ENCODE results near the gene KLC1. TPM values are rescaled to one million over a fixed set of nuclear protein-coding genes. Genes with fewer than 3 reads are reported as not detected.
A peak's percentile ranks its signal among the peaks of the same experiment; 100 is the strongest.

KLC1 gene
- total and polyA plus RNA-seq, 2 of the 8 experiments (the other 6 are each of a cell fraction or from before 2014, with no cell fraction given): 84.6 to 134 TPM

GRCh38 chr14:103712633-103713247 lies 83.7 kb downstream of the KLC1 start:
- H2BK120ac ChIP-seq (replicated peaks; ENCODE audit: low read depth, low read length): no peak overlapping the region
- no peak overlapping the region for H2BK12ac ChIP-seq (ENCODE audit: low read depth, low read length)
- no peaks in the 10 kb centered on the region for H3K27me3 ChIP-seq (replicated peaks in 1 of 4; ENCODE audit: control insufficient read depth in 3 of 4, extremely low read depth in 1 of 4, insufficient read depth in 3 of 4, low read length in 3 of 4)
- no peak overlapping the region for H4K5ac ChIP-seq (ENCODE audit: insufficient read length, low read depth, low read length)
- peaks cover 9 to 26% (median 15%) of the 10 kb centered on the region in 4 experiments; a peak in 5 of 8 replicates for H3K36me3 ChIP-seq (ENCODE audit: control insufficient read depth in 2 of 4, insufficient read depth in 4 of 4, low read length in 3 of 4)
- H2AFZ ChIP-seq (ENCODE audit: low read length): no peak overlapping the region
- H3K27ac ChIP-seq (ENCODE audit: low read depth, low read length): no peak overlapping the region
- H3K23me2 ChIP-seq (ENCODE audit: low read depth, low read length): peaks cover 4% of the 10 kb centered on the region; the same call in 1 of the 2 replicates
- FAIRE-seq (no peak), DNase-seq (ENCODE audit: low read depth in 1 of 2, low spot score in 2 of 2) (no peak)
- no peak overlapping the region for H3K18ac ChIP-seq (ENCODE audit: extremely low read depth, low read length)
- ChIA-PET POLR2A (ENCODE audit: partially characterized antibody) (interaction anchor here (0.9 to 1.9 kb wide), 7 partner anchors 8 to 32 kb away, joined by 3 to 8 read pairs (median 3); no protein-coding TSS in a partner anchor), CTCF (ENCODE audit: partially characterized antibody) (interaction anchor here (0.6 to 1.9 kb wide), 5 partner anchors 13 to 197 kb away, joined by 3 to 8 read pairs (median 4); no protein-coding TSS in a partner anchor)
- H3K4ac ChIP-seq (replicated peaks; ENCODE audit: insufficient read length, low read depth, low read length): no peak overlapping the region
- TF ChIP-seq RFX5 (IDR thresholded peaks at IDR 0.05; ENCODE audit: borderline replicate concordance, low read depth, low read length) (no peak), E2F6 (IDR thresholded peaks at IDR 0.05) (peak; percentile 45; the same call in 1 of the 2 replicates), PHF8 (conservative IDR thresholded peaks at IDR 0.05; ENCODE audit: low read depth, low read length) (no peak)
- peaks cover 0 to 30% of the 10 kb centered on the region in 2 experiments; a peak in 3 of 4 replicates for H3K79me2 ChIP-seq (ENCODE audit: control insufficient read depth in 1 of 2, insufficient read depth in 2 of 2, low read length in 2 of 2)
- H4K91ac ChIP-seq (replicated peaks; ENCODE audit: insufficient read length, low read length): no peak overlapping the region
- H3K23ac ChIP-seq (ENCODE audit: insufficient read length): no peak overlapping the region
- peaks cover 0 to 17% (median 8%) of the 10 kb centered on the region in 4 experiments; a peak in 6 of 7 replicates for H3K4me1 ChIP-seq (replicated peaks in 1 of 4; ENCODE audit: control insufficient read depth in 3 of 4, insufficient read depth in 4 of 4, low read length in 3 of 4)
- H3K9me3 ChIP-seq (ENCODE audit: insufficient read depth in 2 of 2, low read depth in 1 of 2, low read length in 1 of 2): no peaks in the 10 kb centered on the region
- H3K14ac ChIP-seq (ENCODE audit: insufficient read length): no peak overlapping the region
- no peak overlapping the region for H2BK15ac ChIP-seq (ENCODE audit: low read length)
- no peak overlapping the region; the same call in 1 of the 2 replicates for H4K8ac ChIP-seq (ENCODE audit: extremely low read depth, insufficient read depth, low read length)
- no peak overlapping the region for H3K4me2 ChIP-seq (ENCODE audit: insufficient read depth in 1 of 2, low read depth in 2 of 2, low read length in 2 of 2)
- H3K79me1 ChIP-seq (ENCODE audit: low read depth, low read length): peaks cover 13% of the 10 kb centered on the region
- H3K9ac ChIP-seq (replicated peaks in 1 of 4; ENCODE audit: extremely low read depth in 1 of 4, low read depth in 3 of 4, low read length in 3 of 4): no peak overlapping the region
- H2BK5ac ChIP-seq (ENCODE audit: low read depth, low read length): no peak overlapping the region
- H3K4me3 ChIP-seq (ENCODE audit: extremely low read depth in 1 of 4, insufficient read depth in 2 of 4, low read depth in 3 of 4, low read length in 4 of 4): no peak overlapping the region
- no peak overlapping the region for H2AK5ac ChIP-seq (ENCODE audit: low read depth, low read length)
- H2BK20ac ChIP-seq (ENCODE audit: low read length): no peak overlapping the region
- no peak overlapping the region for H3K56ac ChIP-seq (replicated peaks; ENCODE audit: insufficient read length, low read depth, low read length)
- H4K20me1 ChIP-seq (replicated peaks in 1 of 2; ENCODE audit: control insufficient read depth in 1 of 2, insufficient read depth in 2 of 2, low read length in 2 of 2): peaks cover 17 to 52% of the 10 kb centered on the region in 2 experiments
- 93% methylated on average over 23 of the region's 24 CpGs; no CpG with 5 or more reads in 1 of the 2 experiments for WGBS, 2 experiments (ENCODE audit: extremely low coverage in 1 of 2, insufficient coverage in 1 of 2, insufficient read length in 1 of 2, insufficient replicate concordance in 2 of 2, low coverage in 1 of 2, low lambda C conversion rate in 2 of 2, missing lambda C conversion rate in 1 of 2)
